B cell (primary cell): Measurements from ENCODE around the gene MRPL4. TPM values are rescaled to one million over a fixed set of nuclear protein-coding genes. Genes with fewer than 3 reads are reported as not detected.

Experiments
- ATAC-seq: fragments of 200-7000 bp; cut with Tn5 transposase; one replicate; pipeline ENCODE4 v1.10.0; 2021; ENCODE audit warnings: low read depth, mild to moderate bottlenecking, moderate number of reproducible peaks, moderate library complexity
- CTCF ChIA-PET: fragments of 350-600 bp; sonication (Branson Sonifier 250); formaldehyde crosslinking; loops from one replicate; lab custom pipeline; 2021; ENCODE audit warnings: antibody characterized with exemption, inconsistent platforms; lab: Charles Lee
- POLR2A ChIA-PET: fragments of 350-600 bp; sonication (Branson Sonifier 250); formaldehyde crosslinking; loops from one replicate; lab custom pipeline; 2021; ENCODE audit warnings: antibody characterized with exemption; lab: Charles Lee
- DNase-seq: peaks from one replicate; pipeline ENCODE4 v3.0.0; 2013
- H2AFZ ChIP-seq: 2 replicates; pipeline ENCODE4 v1.6.1; 2012; ENCODE audit warnings: mild to moderate bottlenecking, low read depth, low read length; ENCODE audit not compliant: insufficient read depth, poor library complexity, severe bottlenecking
- H3K27ac ChIP-seq, 2 donors: 1 replicate in 1 of 2; 2 replicates in 1 of 2; pipeline ENCODE4 v1.5.1; 2012 to 2013; ENCODE audit warnings: low read length in 2 of 2, mild to moderate bottlenecking in 2 of 2, moderate library complexity in 1 of 2
- H3K27me3 ChIP-seq, 4 experiments: fragments of 200-600 bp in 1 of 4; sonication (generic) in 1 of 4; replicated peaks in 1 of 4; 1 replicate in 2 of 4; 2 replicates in 2 of 4; pipeline versions ENCODE4 v1.6.1 to v1.7.0; 2013 to 2016; ENCODE audit warnings: low read length in 3 of 4, mild to moderate bottlenecking in 2 of 4, mixed read lengths in 1 of 4, moderate library complexity in 1 of 4; ENCODE audit not compliant: insufficient read depth in 4 of 4, control insufficient read depth in 3 of 4; ENCODE audit errors: control extremely low read depth in 1 of 4
- H3K36me3 ChIP-seq, 2 experiments: replicated peaks in 1 of 2; 1 replicate in 1 of 2; 2 replicates in 1 of 2; pipeline versions ENCODE4 v1.6.1 to v1.7.1; 2013; ENCODE audit warnings: low read length in 1 of 2; ENCODE audit not compliant: insufficient read depth in 2 of 2, control insufficient read depth in 1 of 2; ENCODE audit errors: control extremely low read depth in 1 of 2, extremely low read depth in 1 of 2
- H3K4me1 ChIP-seq, 2 donors: fragments of 200-600 bp in 1 of 2; sonication (generic) in 1 of 2; 1 replicate in 1 of 2; 2 replicates in 1 of 2; pipeline versions ENCODE4 v1.5.1 to v1.6.1; 2013 to 2017; ENCODE audit warnings: low read length in 2 of 2; ENCODE audit not compliant: control insufficient read depth in 2 of 2, insufficient read depth in 2 of 2
- H3K4me2 ChIP-seq: replicated peaks from 2 replicates; pipeline ENCODE3; 2012; ENCODE audit warnings: mild to moderate bottlenecking, low read depth, low read length; ENCODE audit not compliant: poor library complexity, severe bottlenecking
- H3K4me3 ChIP-seq, 5 experiments: fragments of 200-600 bp in 1 of 5; sonication (generic) in 1 of 5; 1 replicate in 3 of 5; 2 replicates in 2 of 5; pipeline versions ENCODE4 v1.5.1 to v1.7.0; 2011 to 2016; ENCODE audit warnings: low read length in 4 of 5, mild to moderate bottlenecking in 4 of 5, low read depth in 2 of 5, control low read depth in 1 of 5, moderate library complexity in 1 of 5; ENCODE audit not compliant: insufficient read depth in 1 of 5; ENCODE audit errors: control extremely low read depth in 1 of 5, extremely low read depth in 1 of 5
- H3K79me2 ChIP-seq: fragments of 200-600 bp; sonication (generic); one replicate; pipeline ENCODE4 v1.6.0; 2016; ENCODE audit warnings: low read length; ENCODE audit not compliant: control insufficient read depth, insufficient read depth
- H3K9ac ChIP-seq: fragments of 200-600 bp; sonication (generic); 2 replicates; pipeline ENCODE4 v1.6.1; 2017; ENCODE audit warnings: mild to moderate bottlenecking, low read length, moderate library complexity
- H3K9me3 ChIP-seq, 3 donors: one replicate each; pipeline versions ENCODE4 v1.6.1 to v1.7.1; 2013; ENCODE audit warnings: low read length in 2 of 3; ENCODE audit not compliant: control insufficient read depth in 2 of 3, insufficient read depth in 1 of 3; ENCODE audit errors: control extremely low read depth in 1 of 3
- H4K20me1 ChIP-seq: 2 replicates; pipeline ENCODE4 v1.6.0; 2012; ENCODE audit warnings: mild to moderate bottlenecking, low read length; ENCODE audit not compliant: insufficient read depth, control insufficient read depth, poor library complexity, severe bottlenecking
- H3K27ac Mint-ChIP-seq: one replicate; pipeline ENCODE4 v1.8.0; 2021; ENCODE audit warnings: mixed read lengths
- H3K27me3 Mint-ChIP-seq: one replicate; pipeline ENCODE4 v1.8.0; 2021; ENCODE audit warnings: mixed read lengths
- H3K4me1 Mint-ChIP-seq: one replicate; pipeline ENCODE4 v1.8.0; 2021; ENCODE audit warnings: mixed read lengths
- H3K4me3 Mint-ChIP-seq: one replicate; pipeline ENCODE4 v1.8.0; 2021; ENCODE audit warnings: mixed read lengths
- H3K9me3 Mint-ChIP-seq: one replicate; pipeline ENCODE4 v1.8.0; 2022; ENCODE audit warnings: mixed read lengths; ENCODE audit not compliant: insufficient read depth
- EZH2 ChIP-seq: IDR thresholded peaks from 2 replicates; pipeline ENCODE4 v1.6.1; 2012; ENCODE audit warnings: borderline replicate concordance, low read depth, mild to moderate bottlenecking, moderate library complexity, low read length; ENCODE audit not compliant: insufficient read depth, poor library complexity, severe bottlenecking
- WGBS: methylation state at CpG from one replicate; pipeline ENCODE4 v1.1.5; 2013; ENCODE audit warnings: missing lambda C conversion rate; ENCODE audit not compliant: insufficient coverage; 5-methylcytosine and 5-hydroxymethylcytosine counted together
- intact Hi-C: fragments of 100-400 bp; cut with micrococcal nuclease; formaldehyde crosslinking; loops from one replicate; pipeline ENCODE4 v1.10.0; 2022
- polyA plus RNA-seq: library from polyadenylated mRNA; depleted of rRNA; stranded (reverse); fragments of >200 nt; gene quantifications from 2 replicates; pipeline ENCODE4 v1.2.3, GENCODE V29; 2012
- total RNA-seq, 2 donors: library from RNA; stranded (reverse); fragments of 120-200 nt in 1 of 2; gene quantifications; 1 replicate in 1 of 2; 2 replicates in 1 of 2; pipeline versions ENCODE4 v1.2.3 to v1.2.4, GENCODE V29; 2013 to 2022
- TF ChIP-seq, protein P1 (sequence below): fragments of 200-600 bp; IDR thresholded peaks from one replicate; pipeline ENCODE4 v1.8.0; 2022; ENCODE audit warnings: antibody characterized with exemption, mild to moderate bottlenecking

MRPL4 gene
- total and polyA plus RNA-seq, 2 donors (not counting 1 experiment from before 2014, with no cell fraction given), result 39.8 to 81.1 TPM

DNA sequence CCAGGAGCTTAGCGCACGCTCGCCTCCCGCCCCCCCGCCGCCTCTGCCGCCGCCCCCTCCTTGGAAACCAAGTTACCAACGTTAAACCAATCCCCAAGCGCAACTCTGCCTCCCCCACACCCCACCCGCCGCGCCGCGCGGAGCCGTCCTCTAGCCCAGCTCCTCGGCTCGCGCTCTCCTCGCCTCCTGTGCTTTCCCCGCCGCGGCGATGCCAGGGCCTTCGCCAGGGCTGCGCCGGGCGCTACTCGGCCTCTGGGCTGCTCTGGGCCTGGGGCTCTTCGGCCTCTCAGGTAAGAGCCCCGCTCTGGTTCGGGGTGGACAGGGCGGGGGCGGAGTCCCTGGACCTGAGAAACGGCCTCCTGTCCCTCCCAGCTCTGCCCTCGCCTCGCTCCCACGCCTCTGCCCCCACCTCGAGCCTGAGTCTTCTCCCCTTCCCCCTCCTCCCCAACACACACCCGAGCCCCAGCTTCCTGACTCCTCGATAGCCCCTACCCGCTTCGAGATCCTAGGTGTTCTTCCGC is 37.9 kb downstream of the MRPL4 start, which contains the start of gene ICAM5:
ICAM5 (plus strand) TSS at position 117 of the 521 bp plus-strand sequence; CDS start at position 209, 92 bp downstream.
- H3K9me3 ChIP-seq, result peaks cover 0 to 65% (median 0%) of the 10 kb centered on the region in 3 donors
- no peaks in the 10 kb centered on the region for H3K79me2 ChIP-seq
- WGBS, result 1% methylated on average over 37 of the region's 45 CpGs
- peak within 1 kb of the TSS; percentile 64 for H3K9ac ChIP-seq
- peaks cover 2 to 13% of the 10 kb centered on the region in 2 experiments for H3K36me3 ChIP-seq
- H4K20me1 ChIP-seq, result peaks cover 29% of the 10 kb centered on the region
- H3K27me3 ChIP-seq, result peaks cover 0 to 81% (median 57%) of the 10 kb centered on the region in 4 experiments
- H2AFZ ChIP-seq, result peak within 1 kb of the TSS; percentile 66
- Mint-ChIP-seq H3K4me3 (peak within 1 kb of the TSS; percentile 87), H3K4me1 (peaks cover 74% of the 10 kb centered on the region), H3K9me3 (no peaks in the 10 kb centered on the region), H3K27me3 (peaks cover 40% of the 10 kb centered on the region), H3K27ac (peak within 1 kb of the TSS; percentile 65)
- H3K4me3 ChIP-seq, result peak within 1 kb of the TSS in 4 of 5 experiments; percentile 38 to 63 (median 46)
- H3K4me2 ChIP-seq, result peak within 1 kb of the TSS; percentile 96
- DNase-seq (no peak), ATAC-seq (peak; percentile 8)
- H3K27ac ChIP-seq, result no peak within 1 kb of the TSS
- intact Hi-C loops, result no loop called here
- H3K4me1 ChIP-seq, result peaks cover 87 to 90% of the 10 kb centered on the region in 2 donors
- ChIA-PET CTCF (interaction anchor here (0.6 to 8.5 kb wide), 8 partner anchors 18 to 1148 kb away, joined by 3 to 116 read pairs (median 4); partner anchors contain the start of gene ICAM1), POLR2A (interaction anchor here (0.6 to 5.4 kb wide), 5 partner anchors 10 to 57 kb away, joined by 3 to 27 read pairs (median 3); partner anchors contain the start of gene ICAM1)
- TF ChIP-seq, protein P1, sequence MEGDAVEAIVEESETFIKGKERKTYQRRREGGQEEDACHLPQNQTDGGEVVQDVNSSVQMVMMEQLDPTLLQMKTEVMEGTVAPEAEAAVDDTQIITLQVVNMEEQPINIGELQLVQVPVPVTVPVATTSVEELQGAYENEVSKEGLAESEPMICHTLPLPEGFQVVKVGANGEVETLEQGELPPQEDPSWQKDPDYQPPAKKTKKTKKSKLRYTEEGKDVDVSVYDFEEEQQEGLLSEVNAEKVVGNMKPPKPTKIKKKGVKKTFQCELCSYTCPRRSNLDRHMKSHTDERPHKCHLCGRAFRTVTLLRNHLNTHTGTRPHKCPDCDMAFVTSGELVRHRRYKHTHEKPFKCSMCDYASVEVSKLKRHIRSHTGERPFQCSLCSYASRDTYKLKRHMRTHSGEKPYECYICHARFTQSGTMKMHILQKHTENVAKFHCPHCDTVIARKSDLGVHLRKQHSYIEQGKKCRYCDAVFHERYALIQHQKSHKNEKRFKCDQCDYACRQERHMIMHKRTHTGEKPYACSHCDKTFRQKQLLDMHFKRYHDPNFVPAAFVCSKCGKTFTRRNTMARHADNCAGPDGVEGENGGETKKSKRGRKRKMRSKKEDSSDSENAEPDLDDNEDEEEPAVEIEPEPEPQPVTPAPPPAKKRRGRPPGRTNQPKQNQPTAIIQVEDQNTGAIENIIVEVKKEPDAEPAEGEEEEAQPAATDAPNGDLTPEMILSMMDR, result no peak
- no peak for TF ChIP-seq EZH2

DNA sequence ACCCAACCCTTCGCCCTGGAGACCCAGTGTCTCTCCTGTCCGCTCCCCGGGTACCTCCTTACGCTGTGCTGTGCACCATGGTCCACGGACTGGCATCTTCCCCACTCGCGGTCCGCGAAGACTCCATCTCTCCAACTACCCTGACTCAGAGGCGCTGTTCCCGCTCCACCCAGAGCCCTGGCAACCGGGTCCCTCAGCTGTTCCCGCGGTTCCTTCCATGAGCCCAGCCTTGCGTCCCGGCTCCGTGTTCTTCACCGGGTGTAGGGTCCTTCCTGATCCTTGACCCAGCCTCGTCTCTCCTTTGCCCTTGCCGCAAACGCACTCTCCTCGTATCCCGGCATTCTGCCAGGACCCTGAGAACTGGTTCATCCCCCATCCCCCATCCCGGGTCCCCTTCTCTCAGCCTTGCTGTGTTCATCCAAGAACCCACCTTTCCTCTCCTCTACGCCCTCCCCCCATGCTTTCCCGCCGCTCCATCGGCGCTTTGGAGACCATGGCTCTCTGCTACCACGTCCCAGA is 38.4 kb downstream of the MRPL4 start:
- no peaks in the 10 kb centered on the region for H3K9me3 Mint-ChIP-seq
- peak; percentile 60 for DNase-seq
- H2AFZ ChIP-seq, result peak overlapping the region; percentile 66
- TF ChIP-seq EZH2, result peak; percentile 31
- TF ChIP-seq, protein P1, result no peak
- ChIA-PET CTCF (interaction anchor here (1.2 to 8.5 kb wide), 5 partner anchors 19 to 122 kb away, joined by 3 to 116 read pairs (median 6); partner anchors contain the start of gene ICAM1), POLR2A (interaction anchor here (1.1 to 5.4 kb wide), 2 partner anchors 10 to 20 kb away, joined by 3 to 27 read pairs; partner anchors contain the start of gene ICAM1)
- H3K4me3 ChIP-seq, result peak overlapping the region in 4 of 5 experiments; percentile 38 to 63 (median 46)
- peaks cover 0 to 86% (median 60%) of the 10 kb centered on the region in 4 experiments for H3K27me3 ChIP-seq
- peaks cover 29% of the 10 kb centered on the region for H4K20me1 ChIP-seq
- intact Hi-C loops, result no loop called here
- H3K4me2 ChIP-seq, result peak overlapping the region; percentile 96
- H3K4me1 ChIP-seq, result peaks cover 92 to 95% of the 10 kb centered on the region in 2 donors
- peak overlapping the region; percentile 65 for H3K27ac Mint-ChIP-seq
- no peaks in the 10 kb centered on the region for H3K79me2 ChIP-seq
- peaks cover 79% of the 10 kb centered on the region for H3K4me1 Mint-ChIP-seq
- peak overlapping the region; percentile 87 for H3K4me3 Mint-ChIP-seq
- H3K36me3 ChIP-seq, result peaks cover 1 to 8% of the 10 kb centered on the region in 2 experiments
- whole genome bisulfite sequencing, result 2% methylated on average over 30 of the region's 30 CpGs
- peak overlapping the region; percentile 64 for H3K9ac ChIP-seq
- no peak overlapping the region for H3K27ac ChIP-seq
- peaks cover 41% of the 10 kb centered on the region for H3K27me3 Mint-ChIP-seq
- ATAC-seq, result no peak
- peaks cover 0 to 69% (median 0%) of the 10 kb centered on the region in 3 donors for H3K9me3 ChIP-seq
